ENCODE results near the gene H2BW2. TPM values are rescaled to one million over a fixed set of nuclear protein-coding genes. Genes with fewer than 3 reads are reported as not detected.

Gene H2BW2
- total RNA-seq, 4 donors from 2014 or later, result not detected

DNA sequence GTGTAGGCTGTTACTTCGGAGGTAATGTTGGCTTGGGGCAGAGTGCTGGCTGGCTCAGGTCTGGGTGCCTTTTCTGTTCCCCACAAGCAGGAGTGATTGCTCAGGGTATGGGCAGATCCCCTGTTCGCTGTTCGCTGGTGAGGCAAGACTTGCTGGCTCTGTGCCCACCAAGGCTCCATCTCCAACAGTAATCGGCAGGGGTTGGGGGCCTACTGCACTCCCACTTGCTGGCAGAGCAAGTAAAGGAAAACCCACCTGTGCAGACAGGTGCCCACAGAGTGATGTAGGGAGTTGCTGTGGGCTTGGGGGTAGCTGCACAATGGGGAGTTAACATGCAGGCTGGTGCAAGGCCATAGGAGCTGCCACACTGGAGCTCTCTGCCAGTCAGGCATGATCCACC is 44.3 kb downstream of the H2BW2 start:
- DNase-seq (ENCODE audit: low spot score in 2 of 2), result no peak
- WGBS, 2 donors, result 60% methylated on average over 2 of the region's 4 CpGs; no CpG with 5 or more reads in 1 of the 2 donors
- TF ChIP-seq CTCF (IDR thresholded peaks at IDR 0.05), result no peak
- no peak for TF ChIP-seq POLR2A (IDR thresholded peaks at IDR 0.05)
- intact Hi-C loops (cut with DNase I; ENCODE audit: low total_unique reads), result no loop called here
- no peak overlapping the region for H3K4me3 ChIP-seq (ENCODE audit: low read depth, poor library complexity, severe bottlenecking)

- TF ChIP-seq CTCF (IDR thresholded peaks at IDR 0.05), result no peak
- TF ChIP-seq POLR2A (IDR thresholded peaks at IDR 0.05), result no peak
- 47 to 63% methylated on average over 4 to 5 of the region's 5 CpGs for WGBS, 2 donors
- DNase-seq (ENCODE audit: low spot score in 2 of 2), result no peak
- no peak overlapping the region for H3K4me3 ChIP-seq (ENCODE audit: low read depth, poor library complexity, severe bottlenecking)
- intact Hi-C loops (cut with DNase I; ENCODE audit: low total_unique reads), result no loop called here
These were observed 45.0 kb downstream of the H2BW2 start for GRCh38 chrX:104084534-104085277.

- no peak for DNase-seq (ENCODE audit: low spot score in 2 of 2)
- intact Hi-C loops (cut with DNase I; ENCODE audit: low total_unique reads), result no loop called here
- H3K4me3 ChIP-seq (ENCODE audit: low read depth, poor library complexity, severe bottlenecking), result no peak overlapping the region
- WGBS, 2 donors, result 85 to 88% methylated on average over 2 to 7 of the region's 7 CpGs
- TF ChIP-seq CTCF (IDR thresholded peaks at IDR 0.05), result no peak
- no peak for TF ChIP-seq POLR2A (IDR thresholded peaks at IDR 0.05)
These were observed 45.7 kb downstream of the H2BW2 start for GRCh38 chrX:104085477-104085876.

DNA sequence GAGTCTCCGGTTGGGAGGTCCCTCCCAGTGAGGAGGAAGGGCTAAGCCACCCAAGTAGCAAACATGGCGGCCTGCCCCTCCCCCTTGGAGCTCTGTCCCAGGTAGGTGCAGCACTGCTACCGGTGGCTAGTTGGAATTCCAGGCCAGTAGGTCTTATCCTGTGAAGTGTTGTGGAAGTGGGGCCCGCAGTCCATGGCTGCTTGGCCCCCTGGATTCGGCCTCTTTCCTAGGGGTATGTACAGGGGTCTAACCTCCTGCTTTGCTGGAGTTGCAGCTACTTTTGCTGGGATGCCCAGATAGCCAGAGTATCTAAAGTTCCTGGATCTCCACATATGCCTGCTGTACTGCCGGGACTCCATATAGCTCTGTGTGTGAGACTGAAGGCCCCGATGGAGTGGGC is 46.2 kb downstream of the H2BW2 start:
- no peak for TF ChIP-seq CTCF (IDR thresholded peaks at IDR 0.05)
- TF ChIP-seq POLR2A (IDR thresholded peaks at IDR 0.05), result no peak
- intact Hi-C loops (cut with DNase I; ENCODE audit: low total_unique reads), result no loop called here
- WGBS, 2 donors, result 83 to 92% methylated on average over 2 to 7 of the region's 7 CpGs
- DNase-seq (ENCODE audit: low spot score in 2 of 2), result no peak
- H3K4me3 ChIP-seq (ENCODE audit: low read depth, poor library complexity, severe bottlenecking), result no peak overlapping the region

Other genes with a start within 250 kb of the H2BW2 start
- under 1 TPM; 0.11 to 0.55 (median 0.32) TPM for gene RAB9B, start 207.7 kb upstream of the H2BW2 start, total RNA-seq
- gene TMSB15B, start 77.3 kb upstream of the H2BW2 start, total RNA-seq, result 10 to 100 TPM in 1 of 4 donors, 1 to 10 TPM in 2, not detected in 1; 1.1 to 12.1 (median 2.9) TPM
- not detected for gene H2BW1, start 26.2 kb upstream of the H2BW2 start, total RNA-seq
- 1 to 10 TPM in 1 of 4 donors, under 1 TPM in 3; 0.08 to 1.0 (median 0.62) TPM for gene TMSB15C, start 36.3 kb downstream of the H2BW2 start, total RNA-seq
- gene ZCCHC18, start 72.6 kb downstream of the H2BW2 start, total RNA-seq, result under 1 TPM in 3 of 4 donors, not detected in 1; 0.16 to 0.51 (median 0.42) TPM
- 1 to 10 TPM; 3.7 to 7.5 (median 5.9) TPM for gene SLC25A53, start 117.1 kb downstream of the H2BW2 start, total RNA-seq
- 10 to 100 TPM; 11.5 to 14.7 (median 14.6) TPM for gene FAM199X, start 126.5 kb downstream of the H2BW2 start, total RNA-seq
- not detected for gene ESX1, start 215.0 kb downstream of the H2BW2 start, total RNA-seq